Stimulated activated CD8-positive, alpha-beta memory T cell treated with anti-CD3 and anti-CD28 coated beads, Interleukin-4, amount 100 ng/mL, for 48 hours (primary cell): ENCODE data around the gene RERE.

Experiments used
- DNase-seq: peaks from one replicate; pipeline ENCODE4 v3.0.0-alpha.2; 2020

RERE gene

DNA sequence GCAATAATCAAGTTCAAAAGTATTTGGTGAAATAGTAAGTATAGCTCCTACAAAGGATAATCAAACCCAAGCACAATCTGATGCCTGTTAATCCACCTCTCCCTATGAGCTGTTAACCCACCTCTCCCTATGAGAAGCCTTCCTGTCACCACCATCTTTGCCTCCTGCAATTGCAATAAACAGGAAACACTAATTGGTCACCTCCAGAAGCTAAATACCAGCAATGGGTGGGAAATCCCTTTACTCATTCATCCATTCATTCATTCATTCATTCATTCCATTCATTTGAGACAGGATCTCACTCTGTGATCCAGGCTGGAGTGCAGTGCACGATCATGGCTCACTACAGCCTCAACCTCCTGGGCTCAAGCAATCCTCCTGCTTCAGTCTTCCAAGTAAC is 132.8 kb downstream of the RERE start:
- no peak for DNase-seq

DNA sequence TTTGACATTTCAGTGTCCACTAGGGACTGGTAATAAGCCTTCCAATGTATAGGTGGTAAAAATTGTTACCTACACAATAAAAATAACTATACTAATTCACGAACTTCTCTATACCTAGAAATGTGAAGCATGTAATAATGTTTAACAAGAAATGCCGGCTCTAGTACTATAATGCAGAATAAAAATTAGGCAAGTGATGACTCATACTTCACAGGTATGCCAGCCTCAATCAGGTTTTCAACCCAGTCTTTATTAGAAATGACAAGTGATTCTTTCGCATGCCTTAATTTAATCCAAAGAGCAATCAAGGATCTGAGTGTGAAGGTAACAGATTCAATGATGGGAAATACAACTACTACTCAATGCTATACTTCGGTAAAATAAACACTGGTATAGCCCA is 134.9 kb downstream of the RERE start:
- no peak for DNase-seq

DNA sequence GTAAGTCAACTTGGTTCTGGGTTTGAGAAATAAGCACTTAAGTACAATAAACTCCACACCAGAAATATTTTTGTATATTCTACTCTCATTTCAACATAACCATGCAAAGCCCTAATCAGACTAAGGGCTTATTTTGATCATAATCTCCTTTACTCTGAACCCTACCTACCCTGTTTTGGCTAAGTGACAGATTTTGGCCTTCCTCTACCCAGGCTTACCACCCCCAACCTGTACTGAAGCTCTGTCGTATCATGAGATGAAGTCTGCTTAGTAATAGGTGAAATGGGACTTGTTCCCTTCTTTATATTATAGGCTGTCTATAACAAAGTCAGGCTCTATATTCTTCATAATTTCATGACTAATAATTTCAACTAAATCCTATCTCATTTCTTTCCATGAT is 135.5 kb downstream of the RERE start:
- DNase-seq, result no peak

DNA sequence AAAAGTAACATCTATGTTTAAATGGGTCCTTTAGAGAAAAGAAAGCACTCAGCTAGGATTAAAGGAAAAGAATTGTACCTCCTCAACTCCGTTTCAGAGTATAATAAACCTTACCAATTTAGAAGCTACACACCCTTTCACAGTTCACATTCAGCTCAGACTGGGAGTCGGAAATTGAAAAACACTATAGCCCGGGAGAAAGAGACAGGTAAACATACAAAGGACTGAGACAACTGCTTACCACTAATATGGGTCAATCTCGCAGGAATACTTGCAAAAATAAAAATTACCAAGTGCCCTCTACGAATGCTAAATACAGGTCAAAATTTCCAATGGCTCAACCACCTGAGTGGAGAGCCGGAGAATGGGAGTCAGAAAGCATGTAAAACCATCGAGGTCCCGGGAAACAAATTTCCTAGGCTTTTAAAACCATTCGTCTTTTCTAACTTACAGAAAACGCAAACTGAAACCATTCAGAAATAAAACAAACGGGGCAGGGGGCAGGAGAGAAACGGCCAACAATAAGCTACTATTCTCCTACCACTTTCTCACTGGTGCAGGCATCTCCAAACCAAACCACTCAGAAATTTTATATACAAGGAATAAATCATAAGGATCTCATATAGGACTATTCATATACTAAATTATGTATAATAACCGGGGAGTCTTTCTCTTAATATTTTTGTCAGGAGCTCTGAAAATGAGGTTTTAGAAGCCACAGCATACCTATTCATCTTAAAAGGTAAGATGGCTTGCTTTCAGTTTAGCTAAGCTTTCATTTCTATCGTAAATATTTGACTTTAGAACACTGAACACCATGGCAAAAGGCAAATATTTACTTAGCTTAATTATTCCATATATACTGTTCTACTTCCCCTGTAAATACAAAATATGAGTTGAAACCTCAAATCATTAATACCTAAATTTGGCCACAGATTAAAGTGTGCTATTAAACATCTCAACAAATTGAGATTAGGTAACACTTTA is 136.5 kb downstream of the RERE start:
- DNase-seq, result no peak

DNA sequence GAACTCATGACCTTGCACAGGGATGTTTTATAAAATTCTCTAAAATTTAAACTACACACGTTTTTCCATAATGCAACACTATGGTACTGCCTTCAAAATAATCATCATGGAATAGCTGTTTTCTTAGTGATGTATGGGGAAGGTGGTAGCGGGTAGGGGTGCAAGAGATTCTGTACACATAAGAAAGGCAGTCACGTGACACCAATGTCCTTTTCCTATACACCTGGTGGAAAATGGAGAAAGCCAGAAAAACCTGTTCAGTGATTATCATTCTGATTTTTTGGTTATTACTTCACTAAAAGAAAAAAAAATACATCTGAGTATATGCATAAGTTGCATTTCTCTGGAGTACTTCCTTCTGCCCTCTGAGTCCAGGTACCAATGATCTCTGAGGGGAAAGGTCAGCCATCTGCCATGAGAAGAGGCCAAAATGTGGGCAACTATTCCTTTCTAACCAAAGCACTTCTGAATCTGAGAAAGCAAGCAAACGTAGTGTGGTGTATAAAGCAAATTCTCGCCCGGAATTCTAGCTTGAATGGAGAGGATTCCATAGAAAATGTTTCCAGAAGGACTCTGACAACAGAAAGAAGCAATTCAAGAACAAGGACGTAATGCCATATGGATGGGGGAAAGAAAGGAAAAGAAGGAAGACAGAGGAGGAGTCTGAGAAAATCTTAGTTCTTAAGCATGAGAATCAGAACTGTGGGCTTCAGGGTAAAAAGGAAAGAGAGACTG is 137.3 kb downstream of the RERE start:
- DNase-seq, result no peak

DNA sequence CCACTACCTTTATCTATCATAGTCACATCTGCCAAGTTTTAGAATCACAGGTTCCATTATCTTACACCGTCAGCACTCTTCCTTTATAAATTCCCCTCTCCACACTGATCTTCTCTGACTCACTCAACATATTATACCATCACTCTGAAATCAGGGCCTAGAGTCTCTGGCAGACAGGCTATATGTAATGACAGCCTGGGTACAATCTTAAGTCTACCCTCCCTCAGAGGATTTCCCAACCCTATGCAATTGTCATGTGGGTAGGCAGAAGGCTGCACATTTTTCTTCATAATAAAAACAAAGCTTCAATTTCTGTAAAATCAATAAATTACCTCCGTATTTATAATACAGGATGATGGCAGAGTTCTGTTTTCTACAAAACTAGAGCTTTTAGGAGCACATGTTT is 138.0 kb downstream of the RERE start:
- DNase-seq, result no peak

DNA sequence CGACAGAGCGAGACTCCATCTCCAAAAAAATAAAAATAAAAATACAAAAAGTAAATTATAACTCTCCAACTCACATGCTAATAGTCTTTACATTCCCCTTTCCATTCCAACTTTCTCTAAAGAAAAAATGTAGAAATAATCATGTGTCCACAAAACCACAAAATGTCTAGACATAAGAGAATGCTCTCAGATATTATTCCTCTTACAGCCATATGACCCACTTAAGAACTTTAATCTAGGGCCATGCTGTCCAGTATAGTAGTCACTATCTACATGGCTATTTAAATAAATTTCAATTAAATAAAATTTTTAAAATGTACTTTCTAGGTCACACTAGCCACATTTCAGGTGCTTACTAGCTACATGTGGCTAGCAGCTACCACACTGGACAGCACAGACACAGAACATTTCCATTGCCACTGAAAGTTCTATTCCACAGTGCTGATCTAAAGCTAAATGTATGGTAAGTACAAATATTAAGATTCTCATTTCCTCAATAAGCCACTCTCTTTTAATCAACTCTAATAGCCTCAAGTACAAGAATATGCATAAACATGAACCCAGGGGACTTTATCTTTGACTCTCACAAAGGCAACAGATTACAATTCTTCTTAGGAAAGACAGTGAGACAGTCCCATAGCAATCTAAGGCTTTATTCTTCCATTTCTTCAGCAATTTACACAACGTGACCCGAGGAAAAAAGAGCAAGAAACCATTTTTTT is 138.6 kb downstream of the RERE start:
- DNase-seq, result no peak

DNA sequence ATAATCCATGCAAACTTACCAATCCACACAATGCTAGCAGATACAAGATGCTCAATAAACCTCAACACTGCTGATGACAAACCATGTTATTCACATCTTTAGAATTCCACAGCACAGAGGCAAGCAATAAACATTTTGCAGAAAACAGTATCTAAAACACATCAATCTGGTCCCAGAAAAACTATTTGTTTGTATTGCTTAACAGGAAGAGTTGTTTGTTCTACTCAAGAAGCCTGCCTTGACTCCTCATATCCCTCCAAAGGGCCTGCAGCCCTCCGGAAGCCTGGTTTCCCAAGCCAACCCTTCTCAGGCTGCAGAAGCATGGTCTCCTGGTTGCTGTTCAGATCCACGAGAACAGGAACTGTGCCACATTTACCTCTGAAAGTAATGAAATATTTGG is 139.7 kb downstream of the RERE start:
- no peak for DNase-seq

DNA sequence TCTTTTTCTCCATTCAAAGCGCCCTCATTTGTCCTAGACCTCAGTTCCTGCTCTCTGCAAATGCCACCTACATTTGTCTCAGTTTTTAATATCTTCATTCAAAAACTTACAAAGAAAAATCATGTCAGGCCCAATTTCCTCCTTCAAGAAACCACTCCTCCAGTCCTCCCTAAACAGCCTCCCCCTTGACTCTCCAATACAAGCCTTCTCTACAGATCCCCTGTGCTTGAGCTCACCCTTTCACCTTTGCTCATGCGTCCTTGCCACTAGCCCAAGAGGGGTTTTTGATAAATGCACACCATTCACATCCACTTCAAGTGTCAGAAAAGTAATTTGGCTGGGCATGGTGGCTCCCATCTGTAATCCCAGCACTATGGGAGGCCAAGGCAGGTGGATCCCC is 140.6 kb downstream of the RERE start:
- DNase-seq, result no peak

DNA sequence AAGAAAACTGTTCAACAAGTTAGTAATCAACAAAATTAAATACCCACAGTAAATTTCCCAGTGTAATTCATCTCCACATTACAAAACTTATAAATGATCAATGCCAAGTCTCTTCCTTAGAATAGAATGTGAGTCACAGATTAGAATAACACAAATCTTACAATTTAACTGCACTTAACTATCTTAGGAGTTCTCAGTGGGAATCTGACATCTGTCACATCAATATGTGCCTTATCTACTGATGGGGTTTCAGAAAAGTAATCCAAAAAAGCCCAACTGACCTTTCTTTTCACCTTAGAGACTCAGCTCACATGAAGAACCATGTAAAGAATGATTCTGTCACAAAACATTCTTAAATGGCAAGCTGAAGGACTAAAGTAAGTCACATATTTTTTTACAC is 141.4 kb downstream of the RERE start:
- DNase-seq, result no peak

DNA sequence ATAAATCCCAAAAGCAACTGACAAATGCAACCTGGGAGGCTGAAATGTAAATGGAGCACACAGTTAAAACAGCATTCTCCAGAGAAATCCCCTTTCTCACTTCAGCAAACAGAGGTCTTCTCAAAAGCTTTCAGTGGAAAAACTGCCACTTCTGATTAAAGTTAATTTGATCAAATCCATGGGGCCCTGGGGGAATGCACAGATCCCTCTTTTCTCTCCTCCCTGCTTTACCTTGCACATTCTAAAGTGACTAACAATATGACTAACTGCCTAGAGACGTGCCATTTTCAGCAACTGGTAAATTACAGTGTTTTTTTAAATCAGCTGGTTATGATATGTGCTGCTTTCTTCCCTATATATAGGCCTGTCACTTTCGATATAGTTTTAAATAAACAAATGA is 142.5 kb downstream of the RERE start:
- DNase-seq, result no peak

DNA sequence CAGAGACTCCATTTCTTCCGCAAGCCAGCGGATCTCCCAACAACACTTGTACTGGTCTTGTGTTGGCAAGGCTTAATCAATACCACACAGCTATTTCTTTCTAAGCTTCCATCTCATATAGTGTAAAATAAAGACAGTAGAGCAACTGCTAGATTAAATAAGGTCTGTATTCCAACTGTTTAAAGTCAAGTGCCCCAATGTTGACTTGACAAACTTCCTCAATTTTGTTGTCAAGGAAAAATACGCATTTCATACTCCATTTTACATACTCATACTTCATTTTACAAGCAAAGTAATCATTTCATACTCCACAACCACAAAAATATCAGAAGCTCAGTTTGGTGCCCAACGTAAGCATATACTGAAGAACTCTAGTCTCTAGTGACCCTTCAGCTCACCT is 143.0 kb downstream of the RERE start:
- no peak for DNase-seq

DNA sequence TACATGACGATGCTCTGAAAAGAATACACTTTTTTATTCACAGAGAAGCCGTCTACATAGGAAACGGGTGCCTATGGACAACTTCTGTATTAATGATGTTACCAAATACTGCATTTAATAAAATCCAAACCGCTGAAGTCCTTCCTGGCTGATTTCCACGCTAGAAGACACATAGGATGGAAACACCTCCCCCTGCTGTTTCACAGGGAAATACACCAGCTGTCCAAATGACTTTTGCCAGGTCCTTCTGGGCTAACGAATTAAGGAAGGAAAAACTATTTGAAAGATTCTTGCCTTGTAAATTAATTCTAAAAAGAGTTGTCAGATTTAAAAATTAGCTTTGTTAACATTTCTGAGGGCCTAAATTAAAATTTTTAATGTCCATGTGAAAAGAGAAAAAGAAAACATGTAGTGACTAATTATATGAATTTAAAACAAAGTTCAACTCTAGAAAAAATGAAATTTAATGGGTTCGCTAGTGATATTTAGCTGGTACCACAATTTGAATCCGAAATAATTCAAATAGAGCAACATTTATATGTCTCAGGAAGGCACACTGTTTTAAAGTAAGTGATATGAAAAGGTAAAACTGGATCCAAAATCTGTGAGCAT is 146.0 kb downstream of the RERE start:
- DNase-seq, result no peak

DNA sequence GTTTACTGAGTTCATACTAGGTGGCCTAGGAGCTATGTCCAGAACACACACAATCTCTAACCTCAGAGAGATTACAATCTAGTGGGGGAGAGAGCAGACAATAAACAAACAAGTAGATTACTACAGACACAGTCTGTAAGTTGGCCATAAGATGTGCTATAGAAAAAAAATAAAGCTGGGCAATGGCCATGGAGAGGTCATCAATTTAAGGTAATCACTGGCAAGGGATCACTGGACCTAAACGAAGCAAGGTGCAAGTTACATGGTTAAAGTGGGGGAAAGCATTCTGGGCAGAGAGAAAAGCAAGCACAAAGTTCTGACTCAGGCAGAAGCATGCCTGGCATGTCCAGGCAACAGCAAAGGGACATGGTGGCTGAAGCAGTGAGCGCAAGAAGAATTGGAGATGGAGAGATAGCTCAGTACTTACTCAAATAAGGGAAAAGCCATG is 147.0 kb downstream of the RERE start:
- DNase-seq, result no peak

DNA sequence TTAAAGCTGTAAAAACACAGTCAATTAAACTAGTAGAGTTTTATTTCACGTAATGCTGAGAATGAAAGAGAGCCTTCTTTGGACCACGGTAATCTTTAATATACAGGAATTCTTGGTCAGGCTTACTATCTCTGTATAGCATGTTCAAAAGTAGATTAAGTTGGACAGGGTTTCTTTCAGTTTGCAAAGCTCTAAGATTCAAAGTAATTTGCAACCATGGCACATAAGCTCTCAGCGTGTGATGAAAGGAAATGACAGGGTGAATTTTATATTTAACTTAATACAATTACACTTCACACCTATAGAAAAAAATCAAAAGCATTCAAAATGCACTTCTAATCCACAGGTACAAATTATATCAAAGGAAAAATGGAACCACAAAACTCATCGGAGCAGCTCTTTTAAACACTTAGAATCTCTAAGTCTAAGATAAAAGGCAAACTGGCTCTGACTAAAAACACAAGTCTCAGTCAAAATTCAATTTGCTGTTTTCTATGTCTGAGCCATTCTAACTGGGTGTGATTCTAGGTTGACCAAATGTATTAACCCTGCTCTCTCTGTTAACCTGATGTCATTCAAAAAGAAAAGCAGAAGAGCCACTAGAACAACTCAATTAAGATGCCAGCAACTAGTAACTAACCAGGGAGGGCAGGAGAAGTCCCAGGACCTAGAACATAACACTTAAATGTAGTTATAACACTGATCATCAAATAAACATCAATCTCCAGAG is 147.7 kb downstream of the RERE start:
- DNase-seq, result no peak

DNA sequence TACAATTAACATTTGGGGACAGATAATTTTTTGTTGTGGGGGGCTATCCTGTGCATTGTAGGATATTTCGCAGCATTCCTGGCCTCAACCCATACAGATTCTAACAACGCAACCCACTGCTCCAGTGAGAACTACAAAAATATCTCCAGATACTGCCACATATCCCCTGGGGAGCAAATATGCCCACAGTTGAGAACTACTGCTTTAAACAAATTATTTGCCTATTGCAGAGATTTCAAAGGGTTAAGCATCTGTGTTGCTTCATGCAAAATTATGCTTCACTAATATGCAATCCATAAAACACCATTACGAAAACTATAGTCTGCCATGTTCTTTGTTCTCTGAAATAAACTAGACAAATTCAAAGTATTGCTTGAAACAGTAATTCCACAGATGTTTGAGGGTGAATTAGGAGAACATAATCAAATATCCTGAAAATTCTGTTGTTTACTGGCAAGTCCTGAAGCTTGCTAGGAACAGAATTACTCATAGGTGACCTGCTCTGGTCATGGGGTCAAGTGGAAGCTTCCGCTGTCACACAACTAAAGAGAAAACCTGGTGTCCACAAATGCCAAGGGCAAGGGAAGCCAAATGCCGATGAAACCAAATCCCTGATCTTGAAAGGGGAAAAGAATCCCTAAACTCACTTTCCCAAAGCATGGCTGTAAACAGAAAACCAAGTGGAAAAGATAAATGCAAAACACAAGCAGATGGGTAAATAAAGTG is 149.4 kb downstream of the RERE start:
- DNase-seq, result no peak

DNA sequence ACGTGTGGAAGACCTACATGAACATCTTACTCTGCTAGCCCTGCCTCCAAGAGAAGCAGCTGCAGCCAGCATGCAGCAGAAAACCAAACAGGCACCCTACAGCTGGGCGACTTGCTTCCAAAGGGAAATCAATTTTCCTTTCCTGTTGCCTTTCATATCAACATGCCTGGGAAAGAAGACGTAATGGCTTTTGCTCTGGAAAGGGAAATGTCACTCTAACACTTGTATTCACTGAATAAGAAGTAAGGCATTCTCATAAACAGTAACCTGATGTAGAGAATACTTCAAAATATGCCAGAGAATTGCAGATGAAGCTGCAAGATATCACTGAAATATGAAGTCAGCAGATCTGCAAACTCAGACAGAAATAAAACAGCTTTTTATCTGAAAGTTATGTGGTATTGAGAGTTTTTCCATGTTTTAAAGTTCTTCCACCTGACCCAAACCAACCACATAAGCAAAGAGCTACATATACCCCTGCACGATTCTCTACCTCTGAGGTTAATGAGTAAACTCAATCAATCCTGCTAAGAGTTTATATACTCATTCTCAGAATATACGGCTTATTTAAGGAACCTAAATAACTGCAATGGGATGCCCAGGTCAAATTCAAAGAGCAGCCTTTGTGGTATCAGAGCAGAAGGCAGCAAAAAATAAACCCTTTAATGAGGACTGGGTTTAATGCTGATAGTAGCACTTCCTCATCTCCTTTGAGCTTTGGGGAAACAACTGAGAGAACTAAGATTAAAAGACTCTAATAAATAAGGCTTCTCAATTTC is 150.9 kb downstream of the RERE start:
- no peak for DNase-seq

DNA sequence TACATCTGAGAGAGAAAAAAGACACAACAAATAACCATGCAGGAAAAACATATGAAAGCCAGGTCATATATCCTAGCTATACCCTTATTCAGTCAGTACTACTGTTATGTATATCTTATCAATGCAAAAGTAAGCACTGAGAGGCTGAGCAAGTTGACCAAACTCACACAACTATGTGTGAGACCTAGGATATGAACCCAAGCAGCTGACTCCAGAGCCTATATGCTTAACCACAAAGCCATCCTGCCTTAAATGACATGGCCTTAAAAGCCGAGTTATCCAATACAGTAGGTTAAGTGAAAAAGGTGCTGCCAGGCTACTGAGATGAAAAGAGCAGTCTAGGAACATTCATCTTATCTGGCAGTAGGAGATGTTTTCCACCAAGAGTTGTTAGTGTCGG is 151.6 kb downstream of the RERE start:
- DNase-seq, result no peak

DNA sequence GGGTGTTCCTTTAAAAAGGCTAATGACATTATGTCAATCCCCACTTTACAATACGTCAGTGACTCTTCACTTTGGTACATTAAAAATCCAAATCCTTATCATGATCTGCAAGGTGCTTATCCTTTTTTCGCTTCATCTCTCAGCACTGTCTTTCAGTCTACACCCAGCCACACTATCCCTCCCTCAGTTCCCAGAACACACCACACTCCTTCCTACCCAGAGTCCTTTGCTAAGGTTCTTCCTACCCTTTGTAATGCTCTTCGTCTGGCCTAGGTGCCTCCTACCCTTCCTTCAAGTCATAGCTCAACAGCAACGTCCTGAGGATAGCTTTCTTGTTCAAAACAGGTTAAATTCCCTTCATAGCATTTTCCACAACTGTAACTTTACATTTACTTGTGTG is 152.6 kb downstream of the RERE start:
- no peak for DNase-seq

DNA sequence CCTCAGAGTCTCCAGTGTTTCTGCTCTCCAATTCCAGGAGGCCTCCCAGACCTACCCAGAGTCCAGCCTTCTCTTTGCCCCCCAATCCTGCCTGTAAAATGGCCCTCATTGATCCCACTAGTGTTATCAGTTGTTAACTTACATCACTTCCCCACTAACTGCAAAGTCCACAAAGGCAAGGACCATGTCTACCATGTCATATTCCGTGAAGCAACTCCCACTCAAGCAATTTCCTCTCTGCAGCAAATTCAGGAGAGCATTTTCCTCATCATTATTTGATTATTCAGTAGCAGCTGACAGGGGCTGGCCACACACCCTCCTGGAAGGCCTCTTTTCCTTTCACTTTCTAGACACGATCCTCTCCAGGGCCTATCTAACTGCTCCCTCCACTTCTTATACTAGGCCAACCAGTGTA is 153.5 kb downstream of the RERE start:
- DNase-seq, result no peak
